ENCODE data around the gene CEMIP. TPM values are rescaled to one million over a fixed set of nuclear protein-coding genes. Genes with fewer than 3 reads are reported as not detected.

Gene CEMIP
- total and polyA plus RNA-seq, 12 donors = 0.01 to 1.9 (median 0.23) TPM; not detected in 1

DNA sequence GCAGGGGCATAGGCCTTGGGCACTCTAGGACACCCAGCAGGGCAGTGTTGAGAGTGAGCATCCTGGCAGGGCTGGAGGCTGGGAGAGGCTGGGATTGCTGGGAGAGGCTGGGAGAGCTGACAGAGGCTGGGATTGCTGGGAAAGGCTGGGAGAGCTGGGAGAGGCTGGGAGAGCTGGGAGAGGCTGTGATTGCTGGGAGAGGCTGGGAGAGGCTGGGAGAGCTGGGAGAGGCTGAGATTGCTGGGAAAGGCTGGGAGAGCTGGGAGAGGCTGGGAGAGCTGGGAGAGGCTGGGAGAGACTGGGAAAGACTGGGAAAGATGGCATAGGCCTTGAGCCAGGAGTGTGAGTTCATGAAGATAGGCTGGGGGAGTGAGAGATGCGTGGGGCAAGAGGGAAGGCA is 132.7 kb downstream of the CEMIP start:
- ATAC-seq (no peak), DNase-seq (no peak)
- intact Hi-C loops (cut with DNase I) = no loop called here
- no peaks in the 10 kb centered on the region for H3K4me1 ChIP-seq
- peaks cover 0 to 30% (median 5%) of the 10 kb centered on the region in 9 donors for H3K36me3 ChIP-seq
- TF ChIP-seq, protein P1, sequence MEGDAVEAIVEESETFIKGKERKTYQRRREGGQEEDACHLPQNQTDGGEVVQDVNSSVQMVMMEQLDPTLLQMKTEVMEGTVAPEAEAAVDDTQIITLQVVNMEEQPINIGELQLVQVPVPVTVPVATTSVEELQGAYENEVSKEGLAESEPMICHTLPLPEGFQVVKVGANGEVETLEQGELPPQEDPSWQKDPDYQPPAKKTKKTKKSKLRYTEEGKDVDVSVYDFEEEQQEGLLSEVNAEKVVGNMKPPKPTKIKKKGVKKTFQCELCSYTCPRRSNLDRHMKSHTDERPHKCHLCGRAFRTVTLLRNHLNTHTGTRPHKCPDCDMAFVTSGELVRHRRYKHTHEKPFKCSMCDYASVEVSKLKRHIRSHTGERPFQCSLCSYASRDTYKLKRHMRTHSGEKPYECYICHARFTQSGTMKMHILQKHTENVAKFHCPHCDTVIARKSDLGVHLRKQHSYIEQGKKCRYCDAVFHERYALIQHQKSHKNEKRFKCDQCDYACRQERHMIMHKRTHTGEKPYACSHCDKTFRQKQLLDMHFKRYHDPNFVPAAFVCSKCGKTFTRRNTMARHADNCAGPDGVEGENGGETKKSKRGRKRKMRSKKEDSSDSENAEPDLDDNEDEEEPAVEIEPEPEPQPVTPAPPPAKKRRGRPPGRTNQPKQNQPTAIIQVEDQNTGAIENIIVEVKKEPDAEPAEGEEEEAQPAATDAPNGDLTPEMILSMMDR (IDR thresholded peaks at IDR 0.05) = no peak
- H3K27ac ChIP-seq = no peak overlapping the region
- no peaks in the 10 kb centered on the region for H3K27me3 ChIP-seq
- WGBS, 2 donors = 93 to 100% methylated on average over 1 of the region's 1 CpG
- H3K4me3 ChIP-seq = no peak overlapping the region
- H3K9me3 ChIP-seq = peaks cover 0 to 7% (median 0%) of the 10 kb centered on the region in 11 donors

DNA sequence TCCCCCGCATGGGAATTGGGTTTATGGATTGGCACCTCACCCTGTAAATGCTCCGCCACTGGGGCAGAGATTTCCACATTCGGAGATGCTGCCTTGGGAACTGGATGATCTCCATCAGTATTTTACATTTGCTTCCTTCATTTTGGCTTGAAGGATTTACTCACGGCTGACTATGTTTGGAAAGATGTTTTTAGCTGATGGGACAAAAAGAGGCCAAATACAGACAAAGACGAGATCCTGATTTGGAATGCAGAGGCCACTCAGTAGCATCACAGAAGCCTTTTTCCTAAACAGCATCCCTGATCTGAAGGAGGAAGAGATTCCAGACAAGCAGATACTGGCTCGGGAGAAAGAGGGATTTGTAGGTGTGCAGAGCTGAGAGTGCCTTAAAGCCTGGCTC is 133.5 kb downstream of the CEMIP start:
- DNase-seq = no peak
- Histone ChIP-seq H3K9me3 (peaks cover 0 to 7% (median 0%) of the 10 kb centered on the region in 11 donors), H3K27me3 (no peaks in the 10 kb centered on the region), H3K36me3 (peaks cover 0 to 30% (median 5%) of the 10 kb centered on the region in 9 donors), H3K4me3 (no peak overlapping the region), H3K27ac (no peak overlapping the region), H3K4me1 (peaks cover 0 to 3% (median 0%) of the 10 kb centered on the region in 9 donors)
- ATAC-seq = no peak
- TF ChIP-seq, protein P1 (IDR thresholded peaks at IDR 0.05) = no peak
- intact Hi-C loops (cut with DNase I) = no loop called here
- 93 to 94% methylated on average over 6 of the region's 6 CpGs for WGBS, 2 donors

DNA sequence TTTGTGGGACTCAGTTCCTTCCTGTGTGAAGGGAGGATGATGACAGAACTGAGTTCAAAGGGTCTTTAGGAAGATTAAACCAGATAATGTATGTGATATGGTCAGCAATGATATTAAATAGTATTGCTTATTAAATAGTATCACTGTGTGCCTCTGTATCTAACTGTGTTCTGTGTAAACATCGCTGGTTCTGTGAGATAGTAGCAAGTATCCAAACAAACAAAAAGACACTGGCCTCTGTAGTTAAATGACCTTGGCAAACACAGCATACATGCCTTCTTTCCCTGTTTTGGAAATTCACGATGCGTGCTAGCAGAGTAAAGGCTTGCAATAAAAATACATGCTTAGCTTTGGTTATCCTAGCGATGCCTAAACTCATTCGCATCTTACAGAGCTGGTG is 134.4 kb downstream of the CEMIP start:
- ATAC-seq (no peak), DNase-seq (no peak)
- intact Hi-C loops (cut with DNase I) = no loop called here
- Histone ChIP-seq H3K36me3 (peaks cover 0 to 25% (median 5%) of the 10 kb centered on the region in 9 donors), H3K4me3 (no peak overlapping the region), H3K4me1 (peaks cover 0 to 3% (median 0%) of the 10 kb centered on the region in 9 donors), H3K27ac (no peak overlapping the region), H3K9me3 (peaks cover 0 to 7% (median 0%) of the 10 kb centered on the region in 11 donors), H3K27me3 (no peaks in the 10 kb centered on the region)
- 89 to 95% methylated on average over 5 of the region's 5 CpGs for WGBS, 2 donors
- TF ChIP-seq, protein P1 (IDR thresholded peaks at IDR 0.05) = no peak

DNA sequence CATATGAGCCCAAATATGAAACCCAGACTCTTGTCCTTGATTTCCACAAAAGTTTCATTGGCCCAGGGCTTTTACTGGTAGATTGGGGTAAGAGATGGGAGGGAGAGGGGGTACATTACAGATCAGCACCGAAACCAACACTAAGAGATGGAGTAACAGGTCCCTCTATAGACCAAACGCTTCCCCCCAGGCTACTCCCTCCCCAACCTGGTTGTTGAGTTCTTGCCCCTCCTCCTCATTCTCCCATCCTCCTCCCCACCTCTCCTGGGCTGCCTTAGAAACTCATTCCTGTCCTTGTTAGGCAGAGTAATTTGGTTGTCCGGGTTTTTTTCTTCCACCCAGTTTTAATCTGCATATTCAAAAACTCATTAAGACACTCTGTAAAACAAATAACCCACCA is 136.3 kb downstream of the CEMIP start:
- TF ChIP-seq, protein P1 (IDR thresholded peaks at IDR 0.05) = no peak
- Histone ChIP-seq H3K9me3 (no peaks in the 10 kb centered on the region), H3K4me3 (no peak overlapping the region), H3K4me1 (peaks cover 0 to 3% (median 0%) of the 10 kb centered on the region in 9 donors), H3K27ac (no peak overlapping the region), H3K27me3 (no peaks in the 10 kb centered on the region), H3K36me3 (peaks cover 0 to 7% (median 0%) of the 10 kb centered on the region in 9 donors)
- DNase-seq (no peak), ATAC-seq (no peak)
- 76 to 84% methylated on average over 3 of the region's 3 CpGs for WGBS, 2 donors
- intact Hi-C loops (cut with DNase I) = no loop called here

Data from heart right ventricle (tissue), 16 donors.